Stimulated activated naive CD8-positive, alpha-beta T cell treated with anti-CD3 and anti-CD28 coated beads, Interleukin-15, Interleukin-2, amounts not matched to agents 100 U/mL and 50 U/mL, for 24 hours (primary cell): Measurements from ENCODE around the gene COQ8A.
"Not testable (repeated sequence)": the region's sequence is repeated elsewhere in the genome, so short reads cannot be mapped to it uniquely, and the experiment has no call there.

ENCODE experiments used
- ATAC-seq: fragments of 150-1000 bp; cut with Tn5 transposase; one replicate; pipeline ENCODE4 v1.10.0; 2021
- DNase-seq: peaks from one replicate; pipeline ENCODE4 v3.0.0; 2021

Gene COQ8A

GRCh38 chr1:226929260-226930111, 10.6 kb upstream of the COQ8A start:
- not testable (repeated sequence) for DNase-seq, ATAC-seq

- no peak for DNase-seq
These were observed 5.4 kb upstream of the COQ8A start for GRCh38 chr1:226934483-226935237.

GRCh38 chr1:226937940-226938725, 2.0 kb upstream of the COQ8A start:
- DNase-seq (no peak), ATAC-seq (no peak)

More at GRCh38 chr1:226934483-226935237, 5.4 kb upstream of the COQ8A start:
- ATAC-seq: no peak

GRCh38 chr1:226938903-226939437, 1.1 kb upstream of the COQ8A start:
- no peak for DNase-seq

GRCh38 chr1:226939438-226940028, 561 bp upstream of the COQ8A start:
- peak; percentile 34 for ATAC-seq
- peak; percentile 72 for DNase-seq

More at GRCh38 chr1:226938903-226939437, 1.1 kb upstream of the COQ8A start:
- no peak for ATAC-seq

GRCh38 chr1:226940806-226941067, 643 bp downstream of the COQ8A start:
- DNase-seq (no peak), ATAC-seq (no peak)

GRCh38 chr1:226942392-226942791, 2.3 kb downstream of the COQ8A start:
- ATAC-seq (no peak), DNase-seq (no peak)

- no peak for ATAC-seq
- DNase-seq: no peak
These were observed 3.1 kb downstream of the COQ8A start for GRCh38 chr1:226943156-226943555.

- DNase-seq (no peak), ATAC-seq (no peak)
These were observed 3.8 kb downstream of the COQ8A start for GRCh38 chr1:226943927-226944326.

GRCh38 chr1:226945106-226945857, 5.2 kb downstream of the COQ8A start:
- no peak for ATAC-seq
- DNase-seq: no peak

- ATAC-seq (no peak), DNase-seq (no peak)
These were observed 5.8 kb downstream of the COQ8A start for GRCh38 chr1:226945858-226946245.

GRCh38 chr1:226946285-226946684, 6.2 kb downstream of the COQ8A start:
- ATAC-seq: no peak
- DNase-seq: no peak

- ATAC-seq: no peak
- no peak for DNase-seq
These were observed 6.7 kb downstream of the COQ8A start for GRCh38 chr1:226946841-226947240.

- ATAC-seq (no peak), DNase-seq (no peak)
These were observed 8.0 kb downstream of the COQ8A start for GRCh38 chr1:226948051-226948450.

GRCh38 chr1:226948480-226948879, 8.4 kb downstream of the COQ8A start:
- DNase-seq (no peak), ATAC-seq (no peak)

GRCh38 chr1:226948996-226949395, 8.9 kb downstream of the COQ8A start:
- DNase-seq (no peak), ATAC-seq (no peak)

- no peak for ATAC-seq
- DNase-seq: no peak
These were observed 9.3 kb downstream of the COQ8A start for GRCh38 chr1:226949401-226949800.

- DNase-seq: no peak
- no peak for ATAC-seq
These were observed 10.2 kb downstream of the COQ8A start for GRCh38 chr1:226950316-226950715.

- ATAC-seq (no peak), DNase-seq (no peak)
These were observed 10.8 kb downstream of the COQ8A start for GRCh38 chr1:226950871-226951270.

- DNase-seq (no peak), ATAC-seq (no peak)
These were observed 11.4 kb downstream of the COQ8A start for GRCh38 chr1:226951286-226952117.

- no peak for DNase-seq
- no peak for ATAC-seq
These were observed 12.0 kb downstream of the COQ8A start for GRCh38 chr1:226952118-226952441.
